HCT116 (cell line): ENCODE data around the gene ENOX1. TPM values are rescaled to one million over a fixed set of nuclear protein-coding genes. Genes with fewer than 3 reads are reported as not detected.

ENCODE experiments used
- ATAC-seq: fragments of 200-7000 bp; cut with Tn5 transposase; 2 replicates; pipeline ENCODE4 v1.9.1; 2020; ENCODE audit warnings: mild to moderate bottlenecking, moderate library complexity
- BruUV-seq: library from RNA; stranded (reverse); fragments of 400-500 nt; replicated peaks from 2 replicates; lab custom pipeline; 2021; lab: Mats Ljungman, UMichigan
- CTCF ChIA-PET: fragments of 300-600 bp; sonication (Branson Sonifier 250); formaldehyde crosslinking; loops from one replicate; lab custom pipeline; 2021; ENCODE audit warnings: antibody characterized with exemption; lab: Charles Lee
- POLR2A ChIA-PET: fragments of 300-600, 350-600 bp; sonication (Branson Sonifier 250); formaldehyde crosslinking; loops from one replicate; lab custom pipeline; 2021; ENCODE audit warnings: antibody characterized with exemption; lab: Charles Lee
- RAD21 ChIA-PET, 2 experiments: fragments of 300-600 bp; sonication (Branson Sonifier 250); formaldehyde crosslinking; loops; one replicate each; lab custom pipeline; 2023; ENCODE audit warnings: low total read pairs in 2 of 2; ENCODE audit not compliant: uncharacterized antibody in 2 of 2, unreplicated experiment in 2 of 2, low non-redundant PET in 1 of 2; lab: Charles Lee
- DNase-seq: peaks from one replicate; pipeline ENCODE4 v3.0.0-alpha.2; 2010; ENCODE audit warnings: low read depth, low spot score
- H2AFZ ChIP-seq: fragments of 200-600 bp; shearing (Covaris generic), sonication (generic); 2 replicates; pipeline ENCODE4 v1.6.1; 2017; ENCODE audit warnings: low read depth, mixed run types, mixed read lengths, antibody characterized with exemption, low read length; ENCODE audit not compliant: poor library complexity, severe bottlenecking
- H3K27ac ChIP-seq: 2 replicates; pipeline ENCODE4 v1.5.1; 2012; ENCODE audit warnings: low read depth, low read length
- H3K27me3 ChIP-seq: fragments of 200-600 bp; sonication (generic); 2 replicates; pipeline ENCODE4 v1.6.1; 2016; ENCODE audit warnings: mixed run types, low read length, mixed read lengths; ENCODE audit not compliant: insufficient read depth
- H3K36me3 ChIP-seq, 2 experiments: fragments of 200-500 bp in 1 of 2; fragments of 200-600 bp in 1 of 2; sonication (Bioruptor generic) in 1 of 2; sonication (generic) in 1 of 2; 2 replicates each; pipeline versions ENCODE4 v1.5.1 to v1.6.1; 2014 to 2016; ENCODE audit warnings: low read length in 2 of 2, inconsistent platforms in 1 of 2, mixed read lengths in 1 of 2, mixed run types in 1 of 2; ENCODE audit not compliant: insufficient read depth in 2 of 2, control insufficient read depth in 1 of 2
- H3K4me1 ChIP-seq, 2 experiments: fragments of 200-600 bp in 1 of 2; sonication (generic) in 1 of 2; 2 replicates each; pipeline versions ENCODE4 v1.5.1 to v1.6.1; 2012 to 2017; ENCODE audit warnings: low read length in 2 of 2, inconsistent platforms in 1 of 2, mild to moderate bottlenecking in 1 of 2, mixed read lengths in 1 of 2, mixed run types in 1 of 2, moderate library complexity in 1 of 2; ENCODE audit not compliant: insufficient read depth in 2 of 2, control insufficient read depth in 1 of 2
- H3K4me2 ChIP-seq: fragments of 200-600 bp; sonication (generic); 2 replicates; pipeline ENCODE4 v1.6.1; 2017; ENCODE audit warnings: mixed run types, low read length, mixed read lengths
- H3K4me3 ChIP-seq, 2 experiments: fragments of 200-600 bp in 1 of 2; sonication (generic) in 1 of 2; replicated peaks in 1 of 2; 2 replicates each; pipeline ENCODE4 v1.5.1; 2011 to 2016; ENCODE audit warnings: low read length in 2 of 2, control low read depth in 1 of 2, low read depth in 1 of 2, mild to moderate bottlenecking in 1 of 2, mixed read lengths in 1 of 2, mixed run types in 1 of 2
- H3K79me2 ChIP-seq: fragments of 200-600 bp; sonication (generic); 2 replicates; pipeline ENCODE4 v1.6.1; 2017; ENCODE audit warnings: mild to moderate bottlenecking, mixed run types, low read length, moderate library complexity, mixed read lengths; ENCODE audit not compliant: insufficient read depth
- H3K9ac ChIP-seq: fragments of 200-600 bp; sonication (generic); 2 replicates; pipeline ENCODE4 v1.6.1; 2016; ENCODE audit warnings: low read length, mixed read lengths
- H3K9me2 ChIP-seq: fragments of 200-600 bp; sonication (generic), shearing (Covaris generic); 2 replicates; pipeline ENCODE4 v1.6.1; 2017; ENCODE audit warnings: mixed run types, mild to moderate bottlenecking, moderate library complexity; ENCODE audit not compliant: insufficient read depth
- H3K9me3 ChIP-seq, 2 experiments: fragments of 200-500 bp in 1 of 2; fragments of 200-600 bp in 1 of 2; sonication (Bioruptor generic) in 1 of 2; sonication (generic) in 1 of 2; 2 replicates each; pipeline ENCODE4 v1.6.1; 2014 to 2017; ENCODE audit warnings: low read length in 2 of 2, mixed read lengths in 2 of 2, inconsistent platforms in 1 of 2, low read depth in 1 of 2, mild to moderate bottlenecking in 1 of 2, mixed run types in 1 of 2, moderate library complexity in 1 of 2; ENCODE audit not compliant: control insufficient read depth in 1 of 2, insufficient read depth in 1 of 2
- H4K20me1 ChIP-seq: fragments of 200-600 bp; sonication (generic), shearing (Covaris generic); 2 replicates; pipeline ENCODE4 v1.6.1; 2017; ENCODE audit warnings: mixed run types, mild to moderate bottlenecking, moderate library complexity; ENCODE audit not compliant: insufficient read depth
- CEBPB ChIP-seq: IDR thresholded peaks from 2 replicates; pipeline ENCODE4 v1.6.1; 2012; ENCODE audit warnings: low read depth
- CTCF ChIP-seq, 3 experiments: fragments of 200-600 bp in 1 of 3; sonication (generic) in 1 of 3; IDR thresholded peaks in 2 of 3; conservative IDR thresholded peaks in 1 of 3; 2 replicates each; pipeline ENCODE4 v1.5.1; 2012 to 2017; ENCODE audit warnings: low read depth in 2 of 3, low read length in 2 of 3, antibody characterized with exemption in 1 of 3, borderline replicate concordance in 1 of 3, control low read depth in 1 of 3, mild to moderate bottlenecking in 1 of 3, mixed read lengths in 1 of 3, mixed run types in 1 of 3, moderate library complexity in 1 of 3; ENCODE audit not compliant: insufficient read depth in 1 of 3
- EGR1 ChIP-seq: IDR thresholded peaks from 2 replicates; pipeline ENCODE4 v1.6.1; 2012; ENCODE audit warnings: low read depth
- FOSL1 ChIP-seq: IDR thresholded peaks from 2 replicates; pipeline ENCODE4 v1.6.1; 2012; ENCODE audit warnings: low read depth
- MAX ChIP-seq: IDR thresholded peaks from 2 replicates; pipeline ENCODE4 v1.6.1; 2012
- POLR2A ChIP-seq: IDR thresholded peaks from 2 replicates; pipeline ENCODE4 v1.7.0; 2011; ENCODE audit warnings: borderline replicate concordance; ENCODE audit not compliant: insufficient read depth, insufficient read length; ENCODE audit errors: extremely low read depth
- POLR2AphosphoS5 ChIP-seq: IDR thresholded peaks from 2 replicates; pipeline ENCODE4 v1.6.1; 2011; ENCODE audit warnings: mild to moderate bottlenecking, low read depth, low read length, moderate library complexity
- REST ChIP-seq: IDR thresholded peaks from 2 replicates; pipeline ENCODE4 v1.6.1; 2012; ENCODE audit warnings: low read depth
- SIN3A ChIP-seq: IDR thresholded peaks from 2 replicates; pipeline ENCODE4 v1.6.1; 2012; ENCODE audit warnings: low read depth
- SP1 ChIP-seq: IDR thresholded peaks from 2 replicates; pipeline ENCODE4 v1.6.1; 2012; ENCODE audit warnings: low read depth
- YY1 ChIP-seq: IDR thresholded peaks from 2 replicates; pipeline ENCODE4 v1.6.1; 2011; ENCODE audit warnings: low read length, low read depth, moderate library complexity, mild to moderate bottlenecking; ENCODE audit not compliant: insufficient replicate concordance; ENCODE audit errors: extremely low read depth
- intact Hi-C: fragments of 100-400 bp; cut with micrococcal nuclease; formaldehyde crosslinking; loops from 2 replicates; pipeline ENCODE4 v1.10.0; 2022
- total RNA-seq: library from RNA; stranded (reverse); gene quantifications from one replicate; pipeline ENCODE4 v1.2.1, GENCODE V29; 2021; ENCODE audit not compliant: unreplicated experiment
- TF ChIP-seq, protein P1 (sequence below): IDR thresholded peaks from 2 replicates; pipeline ENCODE4 v1.6.1; 2012

ENOX1 gene
- total RNA-seq, 1 experiment from 2014 or later: 4.5 TPM

DNA sequence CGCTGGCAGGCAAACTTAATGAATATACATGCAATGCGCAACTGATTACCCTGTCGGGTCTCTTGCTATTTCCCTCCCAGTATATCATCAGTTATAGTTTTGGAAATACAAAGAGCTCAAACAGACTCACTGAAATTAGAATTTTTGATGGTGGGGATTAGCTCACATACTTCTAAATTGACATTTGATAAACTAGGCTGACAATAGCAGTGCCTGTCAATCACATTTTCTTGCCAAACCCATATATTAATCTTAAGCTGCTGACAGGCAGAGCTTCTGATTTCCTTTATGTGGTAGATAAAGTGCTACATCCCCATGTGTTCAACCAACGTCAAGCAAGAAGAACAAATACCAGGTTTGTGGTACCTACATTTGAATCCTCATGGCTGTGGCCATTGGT, 521.7 kb downstream of the ENOX1 start:
- Histone ChIP-seq H4K20me1 (no peaks in the 10 kb centered on the region), H3K9me3 (no peaks in the 10 kb centered on the region), H3K27ac (no peak overlapping the region), H3K36me3 (no peaks in the 10 kb centered on the region), H3K4me3 (no peak overlapping the region), H3K4me1 (no peaks in the 10 kb centered on the region), H3K9me2 (no peaks in the 10 kb centered on the region), H3K79me2 (no peaks in the 10 kb centered on the region), H3K4me2 (no peak overlapping the region), H3K9ac (no peak overlapping the region), H3K27me3 (no peaks in the 10 kb centered on the region), H2AFZ (no peak overlapping the region)
- no peak for TF ChIP-seq CTCF (IDR thresholded peaks at IDR 0.05 in 2 of 3, conservative IDR thresholded peaks at IDR 0.05 in 1 of 3; ENCODE audit: borderline replicate concordance in 1 of 3, insufficient read depth in 1 of 3, low read depth in 2 of 3, low read length in 2 of 3)
- no peak for TF ChIP-seq CEBPB
- TF ChIP-seq, protein P1, sequence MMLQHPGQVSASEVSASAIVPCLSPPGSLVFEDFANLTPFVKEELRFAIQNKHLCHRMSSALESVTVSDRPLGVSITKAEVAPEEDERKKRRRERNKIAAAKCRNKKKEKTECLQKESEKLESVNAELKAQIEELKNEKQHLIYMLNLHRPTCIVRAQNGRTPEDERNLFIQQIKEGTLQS: no peak
- TF ChIP-seq POLR2AphosphoS5: no peak
- TF ChIP-seq EGR1: no peak
- no peak for DNase-seq
- BruUV-seq: no TSS peak
- CTCF ChIA-PET: no interaction called here
- POLR2A ChIA-PET: no interaction called here
- ATAC-seq: no peak
- RAD21 ChIA-PET: no interaction called here
- intact Hi-C loops: no loop called here

DNA sequence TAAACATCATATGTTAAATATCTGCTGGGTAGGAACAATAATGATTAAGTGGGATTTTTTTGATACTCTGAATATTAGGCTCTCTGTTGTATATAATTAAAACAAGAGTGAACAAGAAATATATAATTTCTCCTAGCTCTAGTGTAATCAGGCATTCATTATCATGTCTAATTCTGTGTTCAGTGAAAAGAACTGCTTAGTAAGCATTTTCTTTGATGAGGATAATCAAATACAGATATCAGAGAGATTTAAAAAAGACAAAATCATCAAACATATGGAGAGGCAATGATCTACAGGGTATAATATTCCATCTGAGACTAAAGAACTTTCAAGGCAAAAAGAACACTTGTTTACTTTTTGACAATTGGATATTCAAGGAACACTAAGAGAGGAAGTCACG, 522.3 kb downstream of the ENOX1 start:
- no peak for DNase-seq
- POLR2A ChIA-PET: no interaction called here
- Histone ChIP-seq H3K27me3 (no peaks in the 10 kb centered on the region), H3K9me2 (no peaks in the 10 kb centered on the region), H2AFZ (no peak overlapping the region), H3K4me2 (no peak overlapping the region), H3K27ac (no peak overlapping the region), H3K4me3 (no peak overlapping the region), H3K9me3 (no peaks in the 10 kb centered on the region), H4K20me1 (no peaks in the 10 kb centered on the region), H3K79me2 (no peaks in the 10 kb centered on the region), H3K4me1 (no peaks in the 10 kb centered on the region), H3K9ac (no peak overlapping the region), H3K36me3 (no peaks in the 10 kb centered on the region)
- intact Hi-C loops: no loop called here
- RAD21 ChIA-PET: no interaction called here
- no peak for ATAC-seq
- no TSS peak for BruUV-seq
- CTCF ChIA-PET: no interaction called here
- TF ChIP-seq POLR2A (no peak), EGR1 (no peak), SP1 (no peak), SIN3A (no peak), FOSL1 (no peak), MAX (no peak), REST (no peak), CEBPB (no peak), YY1 (no peak), CTCF (IDR thresholded peaks at IDR 0.05 in 2 of 3, conservative IDR thresholded peaks at IDR 0.05 in 1 of 3; ENCODE audit: borderline replicate concordance in 1 of 3, insufficient read depth in 1 of 3, low read depth in 2 of 3, low read length in 2 of 3) (no peak)
